HEK293 (cell line): Measurements from ENCODE around the gene APPBP2.

Experiments
- BCL11B ChIP-seq: fragments of 450-650 bp; formaldehyde crosslinking; IDR thresholded peaks from 2 replicates; pipeline ENCODE4 v1.5.1; 2016; ENCODE audit warnings: low read depth, missing biosample characterization, missing genetic modification characterization
- GLIS1 ChIP-seq: fragments of 450-650 bp; formaldehyde crosslinking; IDR thresholded peaks from 2 replicates; pipeline ENCODE4 v1.5.1; 2016; ENCODE audit warnings: missing biosample characterization, missing genetic modification characterization
- PATZ1 ChIP-seq: fragments of 450-650 bp; formaldehyde crosslinking; IDR thresholded peaks from 2 replicates; pipeline ENCODE4 v1.5.1; 2016; ENCODE audit warnings: missing biosample characterization, missing genetic modification characterization
- PRDM6 ChIP-seq: fragments of 450-650 bp; formaldehyde crosslinking; IDR thresholded peaks from 2 replicates; pipeline ENCODE4 v1.5.1; 2017; ENCODE audit warnings: missing biosample characterization, missing genetic modification characterization
- SCRT2 ChIP-seq: fragments of 450-650 bp; formaldehyde crosslinking; IDR thresholded peaks from 2 replicates; pipeline ENCODE4 v1.5.1; 2016; ENCODE audit warnings: missing biosample characterization, missing genetic modification characterization
- ZBTB17 ChIP-seq: fragments of 450-650 bp; formaldehyde crosslinking; IDR thresholded peaks from 2 replicates; pipeline ENCODE4 v1.5.1; 2016; ENCODE audit warnings: missing biosample characterization, missing genetic modification characterization
- ZFP41 ChIP-seq: fragments of 450-650 bp; formaldehyde crosslinking; IDR thresholded peaks from 2 replicates; pipeline ENCODE4 v1.5.1; 2016; ENCODE audit warnings: missing biosample characterization, missing genetic modification characterization, borderline replicate concordance
- ZNF112 ChIP-seq: fragments of 450-650 bp; formaldehyde crosslinking; IDR thresholded peaks from 2 replicates; pipeline ENCODE4 v1.5.0; 2017; ENCODE audit warnings: missing biosample characterization, missing genetic modification characterization
- ZNF140 ChIP-seq: fragments of 450-650 bp; formaldehyde crosslinking; IDR thresholded peaks from 2 replicates; pipeline ENCODE4 v1.5.1; 2016; ENCODE audit warnings: missing biosample characterization, missing genetic modification characterization
- ZNF155 ChIP-seq: fragments of 450-650 bp; formaldehyde crosslinking; IDR thresholded peaks from 2 replicates; pipeline ENCODE4 v1.5.1; 2016; ENCODE audit warnings: missing biosample characterization, missing genetic modification characterization
- ZNF169 ChIP-seq: fragments of 450-650 bp; formaldehyde crosslinking; IDR thresholded peaks from 2 replicates; pipeline ENCODE4 v1.5.1; 2016; ENCODE audit warnings: missing biosample characterization, missing genetic modification characterization
- ZNF19 ChIP-seq: fragments of 450-650 bp; formaldehyde crosslinking; IDR thresholded peaks from 2 replicates; pipeline ENCODE4; 2016; ENCODE audit warnings: missing biosample characterization, missing genetic modification characterization, low read depth
- ZNF211 ChIP-seq: fragments of 450-650 bp; formaldehyde crosslinking; IDR thresholded peaks from 2 replicates; pipeline ENCODE4 v1.5.1; 2016; ENCODE audit warnings: low read depth, missing biosample characterization, missing genetic modification characterization
- ZNF350 ChIP-seq: fragments of 450-650 bp; formaldehyde crosslinking; IDR thresholded peaks from 2 replicates; pipeline ENCODE4 v1.5.0; 2017; ENCODE audit warnings: missing biosample characterization, mild to moderate bottlenecking, missing genetic modification characterization
- ZNF366 ChIP-seq: fragments of 450-650 bp; formaldehyde crosslinking; conservative IDR thresholded peaks from 2 replicates; pipeline ENCODE4 v1.5.1; 2016; ENCODE audit warnings: missing biosample characterization, missing genetic modification characterization
- ZNF404 ChIP-seq: fragments of 450-650 bp; formaldehyde crosslinking; IDR thresholded peaks from 2 replicates; pipeline ENCODE4 v1.5.1; 2017; ENCODE audit warnings: missing biosample characterization, missing genetic modification characterization
- ZNF423 ChIP-seq: fragments of 450-650 bp; formaldehyde crosslinking; IDR thresholded peaks from 2 replicates; pipeline ENCODE4 v1.5.1; 2016; ENCODE audit warnings: missing biosample characterization, missing genetic modification characterization
- ZNF488 ChIP-seq: fragments of 450-650 bp; formaldehyde crosslinking; IDR thresholded peaks from 2 replicates; pipeline ENCODE4 v1.5.1; 2016; ENCODE audit warnings: missing biosample characterization, missing genetic modification characterization
- ZNF623 ChIP-seq: fragments of 450-650 bp; formaldehyde crosslinking; IDR thresholded peaks from 2 replicates; pipeline ENCODE4 v1.5.1; 2016; ENCODE audit warnings: missing biosample characterization, missing genetic modification characterization
- ZNF626 ChIP-seq: fragments of 450-650 bp; sonication (Bioruptor Pico); formaldehyde crosslinking; IDR thresholded peaks from 2 replicates; pipeline ENCODE4 v1.5.1; 2018; ENCODE audit warnings: missing biosample characterization, missing genetic modification characterization, inconsistent platforms
- ZNF664 ChIP-seq: fragments of 450-650 bp; formaldehyde crosslinking; IDR thresholded peaks from 2 replicates; pipeline ENCODE4 v1.5.1; 2016; ENCODE audit warnings: missing biosample characterization, missing genetic modification characterization
- ZNF707 ChIP-seq: fragments of 450-650 bp; formaldehyde crosslinking; IDR thresholded peaks from 2 replicates; pipeline ENCODE4 v1.5.1; 2016; ENCODE audit warnings: missing biosample characterization, missing genetic modification characterization
- ZNF747 ChIP-seq: fragments of 450-650 bp; formaldehyde crosslinking; IDR thresholded peaks from 2 replicates; pipeline ENCODE4 v1.5.1; 2016; ENCODE audit warnings: missing biosample characterization, missing genetic modification characterization
- ZNF76 ChIP-seq: fragments of 450-650 bp; formaldehyde crosslinking; IDR thresholded peaks from 2 replicates; pipeline ENCODE4; 2016; ENCODE audit warnings: low read depth, missing biosample characterization, missing genetic modification characterization, borderline replicate concordance
- TF ChIP-seq, protein P1 (sequence below): fragments of 450-650 bp; formaldehyde crosslinking; IDR thresholded peaks from 2 replicates; pipeline ENCODE4 v1.5.1; 2017; ENCODE audit warnings: missing biosample characterization, missing genetic modification characterization
- TF ChIP-seq, protein P2 (sequence below): fragments of 450-650 bp; formaldehyde crosslinking; IDR thresholded peaks from 2 replicates; pipeline ENCODE4 v1.5.1; 2016; ENCODE audit warnings: missing biosample characterization, missing genetic modification characterization
- TF ChIP-seq, protein P3 (sequence below): fragments of 450-650 bp; IDR thresholded peaks from 2 replicates; pipeline ENCODE4 v1.5.1; 2018; ENCODE audit warnings: missing biosample characterization, mild to moderate bottlenecking, missing genetic modification characterization
- TF ChIP-seq, protein P4 (sequence below): fragments of 450-650 bp; formaldehyde crosslinking; IDR thresholded peaks from 2 replicates; pipeline ENCODE4 v1.5.1; 2016; ENCODE audit warnings: missing biosample characterization, missing genetic modification characterization

The APPBP2 gene

GRCh38 chr17:60435244-60436167, 90.5 kb downstream of the APPBP2 start (continued):
- no peak for TF ChIP-seq ZFP41 (tag by site-specific recombination)
- no peak for TF ChIP-seq ZNF76
- no peak for TF ChIP-seq ZNF423 (tag by site-specific recombination)
- no peak for TF ChIP-seq BCL11B
- no peak for TF ChIP-seq PRDM6 (tag by site-specific recombination)
- TF ChIP-seq ZNF112 (tag by site-specific recombination), result no peak
- TF ChIP-seq ZNF140 (tag by site-specific recombination), result no peak
- TF ChIP-seq SCRT2 (tag by site-specific recombination), result no peak
- TF ChIP-seq ZBTB17, result peak; percentile 34; the same call in 1 of the 2 replicates
- no peak for TF ChIP-seq ZNF707 (tag by site-specific recombination)
- no peak for TF ChIP-seq ZNF155
- TF ChIP-seq, protein P1, sequence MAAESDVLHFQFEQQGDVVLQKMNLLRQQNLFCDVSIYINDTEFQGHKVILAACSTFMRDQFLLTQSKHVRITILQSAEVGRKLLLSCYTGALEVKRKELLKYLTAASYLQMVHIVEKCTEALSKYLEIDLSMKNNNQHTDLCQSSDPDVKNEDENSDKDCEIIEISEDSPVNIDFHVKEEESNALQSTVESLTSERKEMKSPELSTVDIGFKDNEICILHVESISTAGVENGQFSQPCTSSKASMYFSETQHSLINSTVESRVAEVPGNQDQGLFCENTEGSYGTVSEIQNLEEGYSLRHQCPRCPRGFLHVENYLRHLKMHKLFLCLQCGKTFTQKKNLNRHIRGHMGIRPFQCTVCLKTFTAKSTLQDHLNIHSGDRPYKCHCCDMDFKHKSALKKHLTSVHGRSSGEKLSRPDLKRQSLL, result no peak
- TF ChIP-seq GLIS1 (tag by site-specific recombination), result no peak
- no peak for TF ChIP-seq ZNF626
- TF ChIP-seq ZNF169, result no peak
- no peak for TF ChIP-seq ZNF623 (tag by site-specific recombination)
- no peak for TF ChIP-seq PATZ1 (tag by site-specific recombination)
- TF ChIP-seq, protein P2, sequence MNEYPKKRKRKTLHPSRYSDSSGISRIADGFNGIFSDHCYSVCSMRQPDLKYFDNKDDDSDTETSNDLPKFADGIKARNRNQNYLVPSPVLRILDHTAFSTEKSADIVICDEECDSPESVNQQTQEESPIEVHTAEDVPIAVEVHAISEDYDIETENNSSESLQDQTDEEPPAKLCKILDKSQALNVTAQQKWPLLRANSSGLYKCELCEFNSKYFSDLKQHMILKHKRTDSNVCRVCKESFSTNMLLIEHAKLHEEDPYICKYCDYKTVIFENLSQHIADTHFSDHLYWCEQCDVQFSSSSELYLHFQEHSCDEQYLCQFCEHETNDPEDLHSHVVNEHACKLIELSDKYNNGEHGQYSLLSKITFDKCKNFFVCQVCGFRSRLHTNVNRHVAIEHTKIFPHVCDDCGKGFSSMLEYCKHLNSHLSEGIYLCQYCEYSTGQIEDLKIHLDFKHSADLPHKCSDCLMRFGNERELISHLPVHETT, result 0 out of 2 replicates have a peak, but pooled peaks have one; percentile 20
- TF ChIP-seq, protein P3, sequence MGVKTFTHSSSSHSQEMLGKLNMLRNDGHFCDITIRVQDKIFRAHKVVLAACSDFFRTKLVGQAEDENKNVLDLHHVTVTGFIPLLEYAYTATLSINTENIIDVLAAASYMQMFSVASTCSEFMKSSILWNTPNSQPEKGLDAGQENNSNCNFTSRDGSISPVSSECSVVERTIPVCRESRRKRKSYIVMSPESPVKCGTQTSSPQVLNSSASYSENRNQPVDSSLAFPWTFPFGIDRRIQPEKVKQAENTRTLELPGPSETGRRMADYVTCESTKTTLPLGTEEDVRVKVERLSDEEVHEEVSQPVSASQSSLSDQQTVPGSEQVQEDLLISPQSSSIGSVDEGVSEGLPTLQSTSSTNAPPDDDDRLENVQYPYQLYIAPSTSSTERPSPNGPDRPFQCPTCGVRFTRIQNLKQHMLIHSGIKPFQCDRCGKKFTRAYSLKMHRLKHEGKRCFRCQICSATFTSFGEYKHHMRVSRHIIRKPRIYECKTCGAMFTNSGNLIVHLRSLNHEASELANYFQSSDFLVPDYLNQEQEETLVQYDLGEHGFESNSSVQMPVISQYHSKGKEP, result 0 out of 2 replicates have a peak, but pooled peaks have one; percentile 26
- TF ChIP-seq, protein P4, sequence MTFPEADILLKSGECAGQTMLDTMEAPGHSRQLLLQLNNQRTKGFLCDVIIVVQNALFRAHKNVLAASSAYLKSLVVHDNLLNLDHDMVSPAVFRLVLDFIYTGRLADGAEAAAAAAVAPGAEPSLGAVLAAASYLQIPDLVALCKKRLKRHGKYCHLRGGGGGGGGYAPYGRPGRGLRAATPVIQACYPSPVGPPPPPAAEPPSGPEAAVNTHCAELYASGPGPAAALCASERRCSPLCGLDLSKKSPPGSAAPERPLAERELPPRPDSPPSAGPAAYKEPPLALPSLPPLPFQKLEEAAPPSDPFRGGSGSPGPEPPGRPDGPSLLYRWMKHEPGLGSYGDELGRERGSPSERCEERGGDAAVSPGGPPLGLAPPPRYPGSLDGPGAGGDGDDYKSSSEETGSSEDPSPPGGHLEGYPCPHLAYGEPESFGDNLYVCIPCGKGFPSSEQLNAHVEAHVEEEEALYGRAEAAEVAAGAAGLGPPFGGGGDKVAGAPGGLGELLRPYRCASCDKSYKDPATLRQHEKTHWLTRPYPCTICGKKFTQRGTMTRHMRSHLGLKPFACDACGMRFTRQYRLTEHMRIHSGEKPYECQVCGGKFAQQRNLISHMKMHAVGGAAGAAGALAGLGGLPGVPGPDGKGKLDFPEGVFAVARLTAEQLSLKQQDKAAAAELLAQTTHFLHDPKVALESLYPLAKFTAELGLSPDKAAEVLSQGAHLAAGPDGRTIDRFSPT (tag by site-specific recombination), result no peak
- TF ChIP-seq ZNF211 (tag by site-specific recombination), result no peak
- no peak for TF ChIP-seq ZNF747 (tag by site-specific recombination)
- no peak for TF ChIP-seq ZNF664 (tag by site-specific recombination)
- no peak for TF ChIP-seq ZNF19
- no peak for TF ChIP-seq ZNF404 (tag by site-specific recombination)
- TF ChIP-seq ZNF366 (tag by site-specific recombination), result no peak
- TF ChIP-seq ZNF350 (tag by site-specific recombination), result no peak
- no peak for TF ChIP-seq ZNF488
